ENCODE results near the gene KIF26B. TPM values are rescaled to one million over a fixed set of nuclear protein-coding genes. Genes with fewer than 3 reads are reported as not detected.

Gene KIF26B
- polyA plus RNA-seq, 4 donors = 31.8 to 38.0 (median 33.9) TPM

- DNase-seq (ENCODE audit: low read depth in 4 of 4, low spot score in 3 of 4) = no peak
These were observed 425.9 kb downstream of the KIF26B start for GRCh38 chr1:245580651-245581050.

- no peak for DNase-seq (ENCODE audit: low read depth in 4 of 4, low spot score in 3 of 4)
These were observed 427.2 kb downstream of the KIF26B start for GRCh38 chr1:245582026-245582425.

DNA sequence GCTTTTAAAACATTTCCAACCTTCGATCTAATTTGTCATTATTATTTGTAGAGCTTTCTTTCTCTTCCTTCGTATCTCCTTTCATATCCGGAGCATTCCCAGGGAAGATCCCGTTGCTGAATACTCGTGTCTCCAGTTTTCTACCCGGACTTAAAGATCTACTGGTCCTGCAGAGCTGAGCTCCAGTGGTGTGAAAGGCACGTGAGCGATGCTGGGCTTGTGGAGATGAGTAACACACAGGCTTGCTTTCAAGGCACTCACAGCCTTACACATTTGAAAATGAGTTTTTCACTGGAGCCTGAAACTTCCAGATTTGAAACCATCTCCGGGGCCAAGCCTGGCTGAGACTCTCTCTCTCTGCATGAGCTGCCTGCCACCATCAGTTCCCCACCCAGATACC, 428.3 kb downstream of the KIF26B start:
- DNase-seq (ENCODE audit: low read depth in 4 of 4, low spot score in 3 of 4) = no peak

DNA sequence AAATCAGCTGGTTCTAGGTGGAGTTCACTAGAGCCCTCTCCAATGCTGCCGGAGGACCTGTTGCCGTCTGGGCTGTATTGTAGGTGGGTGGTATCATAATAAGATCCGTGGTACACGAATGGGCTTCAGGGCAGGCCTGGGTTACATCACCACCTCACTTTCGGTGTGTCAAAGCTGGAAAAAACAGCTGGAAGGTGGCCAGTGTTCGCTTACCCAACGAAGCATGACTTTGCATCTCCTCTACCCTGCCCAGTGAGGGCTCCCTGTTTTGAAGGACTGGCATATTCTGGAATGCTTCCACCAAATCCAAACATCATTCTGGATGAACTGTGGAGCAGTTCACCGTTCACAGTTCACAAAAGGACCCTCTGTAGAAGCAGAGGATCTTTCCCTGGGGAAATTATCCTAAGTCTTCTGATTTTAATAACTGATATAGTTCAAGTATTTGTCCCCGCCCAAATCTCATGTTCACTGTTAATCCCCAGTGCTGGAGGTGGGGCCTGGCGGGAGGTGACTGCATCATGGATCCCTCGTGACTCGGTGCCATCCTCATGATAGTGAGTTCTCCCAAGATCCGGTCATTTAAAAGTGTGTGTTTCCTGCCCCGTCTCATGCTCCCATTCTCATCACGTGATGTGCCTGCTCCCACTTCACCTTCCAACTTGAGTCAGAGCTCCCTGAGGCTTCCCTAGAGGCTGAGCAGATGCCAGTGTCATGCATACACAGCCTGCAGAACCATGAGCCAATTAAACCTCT, 429.0 kb downstream of the KIF26B start:
- no peak for DNase-seq (ENCODE audit: low read depth in 4 of 4, low spot score in 3 of 4)

DNA sequence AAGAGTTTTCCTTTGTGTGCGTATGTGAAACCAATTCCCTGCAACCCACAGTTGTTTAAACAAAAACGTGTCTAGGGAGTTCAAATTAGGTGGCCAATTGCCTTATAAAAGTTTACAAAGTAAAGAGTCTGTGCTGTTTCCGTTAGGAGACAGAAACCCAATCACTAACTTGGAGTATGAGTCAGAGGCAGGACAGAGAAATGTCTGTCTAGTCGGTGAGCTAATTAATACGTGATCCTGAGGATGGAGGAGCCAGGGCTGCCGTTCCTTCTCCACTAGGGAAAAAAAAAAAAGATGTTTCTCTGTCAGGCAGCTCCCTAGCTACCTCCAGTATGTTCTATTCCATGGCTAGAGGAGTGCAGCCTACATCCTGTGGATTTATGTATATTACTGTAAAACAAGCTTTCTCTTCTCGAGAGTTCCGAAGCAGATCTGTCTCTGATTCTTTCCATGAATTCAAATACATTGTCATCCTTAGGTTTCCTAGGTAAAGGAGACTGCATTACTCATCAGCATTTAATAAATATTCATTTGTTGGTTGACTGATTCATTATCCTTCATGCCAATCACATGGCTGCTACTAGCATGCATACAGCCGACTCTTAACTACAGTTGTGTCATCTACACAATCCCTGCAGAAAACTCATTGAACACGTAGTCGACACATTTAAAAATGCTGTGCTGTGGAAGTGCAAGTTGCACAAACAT, 430.6 kb downstream of the KIF26B start:
- DNase-seq (ENCODE audit: low read depth in 4 of 4, low spot score in 3 of 4) = no peak

GRCh38 chr1:245587435-245588115, 432.8 kb downstream of the KIF26B start:
- no peak for DNase-seq (ENCODE audit: low read depth in 4 of 4, low spot score in 3 of 4)

DNA sequence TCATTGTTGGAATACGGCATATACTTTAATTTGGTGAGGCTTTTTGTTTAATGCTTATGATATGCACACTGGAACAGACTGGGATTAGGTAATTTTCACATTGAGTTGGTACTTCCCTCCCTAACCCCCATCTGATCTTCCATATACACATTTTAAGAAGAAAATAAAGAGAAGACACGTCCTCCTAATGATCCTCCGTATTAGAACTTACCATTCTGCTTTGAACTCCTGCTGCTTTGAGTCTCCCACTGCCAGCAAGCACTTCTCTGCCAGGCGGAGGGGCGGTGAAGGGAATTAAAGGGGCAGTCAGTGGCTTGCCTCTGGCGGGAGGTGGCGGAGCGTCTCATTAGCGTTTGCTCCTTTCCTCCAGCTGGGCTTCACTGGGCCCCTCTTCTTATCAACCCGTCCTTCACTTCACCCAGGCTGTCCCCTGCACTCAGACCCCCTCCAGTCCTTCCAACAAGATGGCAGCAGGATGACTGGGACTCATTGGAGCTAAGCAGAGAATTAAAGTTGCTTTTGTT, 433.4 kb downstream of the KIF26B start:
- no peak for DNase-seq (ENCODE audit: low read depth in 4 of 4, low spot score in 3 of 4)

- no peak for DNase-seq (ENCODE audit: low read depth in 4 of 4, low spot score in 3 of 4)
These were observed 434.5 kb downstream of the KIF26B start for GRCh38 chr1:245589316-245589715.

GRCh38 chr1:245589906-245590305, 435.1 kb downstream of the KIF26B start:
- DNase-seq (ENCODE audit: low read depth in 4 of 4, low spot score in 3 of 4) = no peak

GRCh38 chr1:245590726-245591125, 435.9 kb downstream of the KIF26B start:
- no peak for DNase-seq (ENCODE audit: low read depth in 4 of 4, low spot score in 3 of 4)

DNA sequence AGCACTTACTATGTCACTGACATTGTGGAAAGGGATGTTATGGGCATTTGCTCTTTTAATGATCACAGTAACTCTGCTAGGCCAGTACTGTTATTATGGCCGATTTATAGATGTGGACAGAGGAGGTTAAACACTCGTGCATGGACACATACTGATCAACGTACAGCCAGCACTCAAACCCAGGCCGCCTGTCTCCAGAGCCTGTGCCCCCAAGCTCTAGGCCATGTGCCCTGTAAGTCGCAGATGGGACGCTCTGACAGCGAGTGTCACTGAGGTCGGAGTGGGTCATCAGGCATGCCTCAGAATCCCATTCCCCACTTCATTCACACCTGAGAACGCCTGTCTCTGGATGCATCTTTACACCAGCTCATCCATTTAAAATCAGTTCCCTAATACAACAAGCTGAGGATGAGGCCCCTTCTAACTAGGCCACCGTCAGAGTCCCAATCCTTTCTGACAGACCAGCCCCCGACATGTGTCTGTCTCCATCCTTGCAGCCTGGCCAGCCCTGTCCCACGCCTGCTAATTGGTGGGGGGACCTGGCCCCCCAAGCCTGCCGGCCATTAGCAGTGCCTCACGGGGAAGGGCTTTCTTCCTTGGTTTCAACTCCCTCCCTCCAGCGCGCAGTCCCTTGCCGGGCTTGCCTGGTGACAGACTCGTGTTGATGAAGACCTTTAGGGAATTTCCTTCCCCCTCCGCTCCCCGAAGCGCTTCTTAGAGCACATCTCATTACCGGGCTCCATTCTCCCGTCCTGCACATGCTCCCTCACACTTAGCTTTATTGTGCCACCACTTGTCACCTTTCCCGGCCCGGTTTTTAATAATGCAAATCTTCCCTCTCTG, 436.8 kb downstream of the KIF26B start:
- no peak for DNase-seq (ENCODE audit: low read depth in 4 of 4, low spot score in 3 of 4)

DNA sequence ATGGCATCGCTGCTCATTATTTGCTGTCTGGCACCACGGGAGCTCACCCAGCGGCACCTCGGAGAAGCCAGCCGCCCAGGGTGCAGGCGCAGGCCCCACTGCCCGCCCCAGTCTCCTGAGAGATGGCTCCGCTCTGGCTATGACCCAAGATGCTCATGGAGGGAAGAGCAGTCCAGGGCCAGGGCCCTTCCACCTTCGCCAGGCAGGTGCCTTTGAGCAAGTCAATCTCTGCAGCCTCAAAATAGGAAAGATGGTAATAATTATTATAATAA, 437.3 kb downstream of the KIF26B start:
- no peak for DNase-seq (ENCODE audit: low read depth in 4 of 4, low spot score in 3 of 4)

- DNase-seq (ENCODE audit: low read depth in 4 of 4, low spot score in 3 of 4) = no peak
These were observed 443.9 kb downstream of the KIF26B start for GRCh38 chr1:245598524-245599305.

GRCh38 chr1:245599371-245600174, 444.8 kb downstream of the KIF26B start:
- no peak for DNase-seq (ENCODE audit: low read depth in 4 of 4, low spot score in 3 of 4)

DNA sequence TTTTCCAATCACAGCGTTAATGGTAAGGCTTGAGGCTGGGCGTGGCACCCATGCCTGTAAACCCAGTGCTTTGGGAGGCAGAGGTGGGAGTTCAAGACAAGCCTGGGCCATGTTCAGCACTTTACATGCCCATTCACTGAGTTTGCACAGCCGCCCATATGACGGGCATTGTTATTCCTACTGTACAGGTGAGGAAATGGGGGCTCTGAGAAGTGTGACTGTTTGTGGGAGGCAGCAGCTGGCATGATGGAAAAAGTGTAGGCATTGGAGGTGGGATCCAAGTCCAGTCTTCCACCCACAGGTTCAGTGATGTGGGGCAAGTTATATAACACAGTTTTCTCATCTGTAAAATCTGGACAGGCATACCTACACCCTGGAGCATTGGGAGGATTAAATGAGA, 445.9 kb downstream of the KIF26B start:
- DNase-seq (ENCODE audit: low read depth in 4 of 4, low spot score in 3 of 4) = no peak

DNA sequence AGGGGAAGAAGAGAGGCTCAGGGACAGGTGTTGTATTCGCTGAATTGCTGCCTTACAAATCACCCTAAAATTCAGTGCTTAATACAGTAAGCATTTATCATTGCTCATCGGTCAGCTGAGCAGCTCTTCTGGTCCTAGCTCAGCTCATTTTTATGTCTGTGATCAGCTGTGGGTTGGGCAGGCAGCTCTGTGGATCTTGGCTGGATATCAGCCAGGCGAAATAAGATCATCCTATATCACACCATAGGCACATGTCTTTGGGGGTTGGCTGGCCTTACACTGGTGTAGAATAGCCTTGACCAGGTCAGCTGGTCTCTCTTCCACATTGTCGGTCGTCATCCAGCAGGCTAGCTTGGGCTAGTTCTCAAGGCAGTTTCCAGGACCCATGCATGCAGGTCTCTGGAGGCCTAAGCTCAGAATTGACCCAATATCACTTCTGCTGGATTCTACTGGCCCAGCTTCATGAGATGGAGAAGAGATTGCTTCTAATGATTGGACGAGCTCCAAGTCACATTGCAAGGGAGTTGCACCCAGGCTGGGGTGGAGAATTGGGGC, 448.6 kb downstream of the KIF26B start:
- DNase-seq (ENCODE audit: low read depth in 4 of 4, low spot score in 3 of 4) = no peak

- no peak for DNase-seq (ENCODE audit: low read depth in 4 of 4, low spot score in 3 of 4)
These were observed 450.2 kb downstream of the KIF26B start for GRCh38 chr1:245604979-245605378.

GRCh38 chr1:245605480-245606156, 450.8 kb downstream of the KIF26B start:
- DNase-seq (ENCODE audit: low read depth in 4 of 4, low spot score in 3 of 4) = no peak
